ENCODE measurements around the gene NELFCD.

DNA sequence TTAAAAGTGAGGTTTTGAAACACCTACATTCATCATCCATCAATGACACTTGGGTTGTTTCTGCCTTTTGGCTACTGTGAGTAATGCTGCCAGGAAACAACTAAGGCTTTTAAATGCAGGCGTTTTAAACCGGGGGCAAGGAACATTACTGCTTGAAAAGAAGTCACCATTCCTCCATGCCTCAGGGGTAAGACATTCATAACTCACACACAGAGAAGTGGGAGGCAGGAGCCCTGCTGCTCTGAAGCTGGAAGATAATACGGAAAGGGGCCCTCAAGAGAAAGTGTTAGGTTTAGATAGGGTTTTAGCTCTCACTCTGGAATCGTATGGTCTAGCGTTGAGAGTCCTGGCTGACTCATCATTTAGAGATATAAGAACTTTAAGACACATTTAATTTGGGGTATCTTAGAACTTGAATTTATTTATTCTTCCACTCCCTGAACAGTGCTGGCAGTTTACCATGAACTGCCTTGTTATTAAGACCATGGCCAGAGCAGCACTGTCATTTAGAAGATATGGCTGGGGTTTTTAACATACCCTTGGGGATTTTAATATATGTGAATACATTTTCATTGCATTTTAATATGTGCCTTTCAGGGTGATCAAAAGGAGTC is 40.0 kb downstream of the NELFCD start:
- TF ChIP-seq, protein P1, sequence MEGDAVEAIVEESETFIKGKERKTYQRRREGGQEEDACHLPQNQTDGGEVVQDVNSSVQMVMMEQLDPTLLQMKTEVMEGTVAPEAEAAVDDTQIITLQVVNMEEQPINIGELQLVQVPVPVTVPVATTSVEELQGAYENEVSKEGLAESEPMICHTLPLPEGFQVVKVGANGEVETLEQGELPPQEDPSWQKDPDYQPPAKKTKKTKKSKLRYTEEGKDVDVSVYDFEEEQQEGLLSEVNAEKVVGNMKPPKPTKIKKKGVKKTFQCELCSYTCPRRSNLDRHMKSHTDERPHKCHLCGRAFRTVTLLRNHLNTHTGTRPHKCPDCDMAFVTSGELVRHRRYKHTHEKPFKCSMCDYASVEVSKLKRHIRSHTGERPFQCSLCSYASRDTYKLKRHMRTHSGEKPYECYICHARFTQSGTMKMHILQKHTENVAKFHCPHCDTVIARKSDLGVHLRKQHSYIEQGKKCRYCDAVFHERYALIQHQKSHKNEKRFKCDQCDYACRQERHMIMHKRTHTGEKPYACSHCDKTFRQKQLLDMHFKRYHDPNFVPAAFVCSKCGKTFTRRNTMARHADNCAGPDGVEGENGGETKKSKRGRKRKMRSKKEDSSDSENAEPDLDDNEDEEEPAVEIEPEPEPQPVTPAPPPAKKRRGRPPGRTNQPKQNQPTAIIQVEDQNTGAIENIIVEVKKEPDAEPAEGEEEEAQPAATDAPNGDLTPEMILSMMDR (IDR thresholded peaks at IDR 0.05) = no peak
- no peak for TF ChIP-seq ZFX (IDR thresholded peaks at IDR 0.05; ENCODE audit: borderline replicate concordance)

All from 22Rv1 (cell line).